Lung (tissue), 12 donors: ENCODE results near the gene RNF8. TPM values are rescaled to one million over a fixed set of nuclear protein-coding genes. Genes with fewer than 3 reads are reported as not detected.

ENCODE experiments used
- ATAC-seq: fragments of 200-7000 bp; cut with Tn5 transposase; one replicate; pipeline ENCODE4 v1.9.1; 2020; ENCODE audit warnings: moderate number of reproducible peaks; ENCODE audit not compliant: insufficient read depth, low FRiP score
- DNase-seq, 3 donors: peaks; one replicate each; pipeline ENCODE4 v3.0.0-alpha.2; 2013 to 2017
- H3K27ac ChIP-seq, 2 donors: one replicate each; pipeline ENCODE4 v1.5.1; 2013; ENCODE audit warnings: mild to moderate bottlenecking in 2 of 2, moderate library complexity in 2 of 2, control low read depth in 1 of 2, inconsistent platforms in 1 of 2, low read depth in 1 of 2, low read length in 1 of 2
- H3K27me3 ChIP-seq, 3 donors: one replicate each; pipeline ENCODE4 v1.5.1; 2013; ENCODE audit warnings: low read length in 2 of 3; ENCODE audit not compliant: control insufficient read depth in 3 of 3, insufficient read depth in 3 of 3
- H3K36me3 ChIP-seq, 4 donors: one replicate each; pipeline ENCODE4 v1.5.1; 2013; ENCODE audit warnings: low read length in 4 of 4, mild to moderate bottlenecking in 1 of 4, moderate library complexity in 1 of 4; ENCODE audit not compliant: control insufficient read depth in 4 of 4, insufficient read depth in 4 of 4
- H3K4me1 ChIP-seq, 5 donors: one replicate each; pipeline ENCODE4 v1.5.1; 2013; ENCODE audit warnings: low read length in 5 of 5, mild to moderate bottlenecking in 2 of 5, moderate library complexity in 1 of 5; ENCODE audit not compliant: control insufficient read depth in 5 of 5, insufficient read depth in 5 of 5
- H3K4me3 ChIP-seq: one replicate; pipeline ENCODE4 v1.5.1; 2013; ENCODE audit warnings: mild to moderate bottlenecking, control low read depth, moderate library complexity
- H3K9ac ChIP-seq, 2 donors: one replicate each; pipeline ENCODE4 v1.5.1; 2013; ENCODE audit warnings: low read length in 2 of 2, control low read depth in 1 of 2; ENCODE audit not compliant: insufficient read depth in 1 of 2
- H3K9me3 ChIP-seq, 4 donors: one replicate each; pipeline ENCODE4 v1.5.1; 2013; ENCODE audit warnings: low read length in 3 of 4, mild to moderate bottlenecking in 1 of 4, moderate library complexity in 1 of 4; ENCODE audit not compliant: control insufficient read depth in 4 of 4, insufficient read depth in 3 of 4
- WGBS, 2 donors: extraction: QIAGEN DNeasy Blood & Tissue Kit; methylation state at CpG; one replicate each; pipeline ENCODE4 v1.1.7; 2013; 5-methylcytosine and 5-hydroxymethylcytosine counted together
- polyA plus RNA-seq, 2 donors: library from polyadenylated mRNA; stranded (reverse); fragments of 200-250 nt; gene quantifications; one replicate each; pipeline ENCODE4 v1.2.1, GENCODE V29; 2013
- total RNA-seq, 2 donors: library from RNA; depleted of rRNA in 1 of 2; stranded (reverse); fragments of >200 nt in 1 of 2; gene quantifications; one replicate each; pipeline ENCODE4 v1.2.1, GENCODE V29; 2014 to 2021
- TF ChIP-seq, protein P1 (sequence below): IDR thresholded peaks from 2 replicates; pipeline ENCODE4 v1.5.1; 2012; ENCODE audit warnings: mild to moderate bottlenecking; ENCODE audit errors: control extremely low read depth, extremely low read depth
- donor health status: control.
- donor health status: control.
- donor health status: Bipolar disorder and iron deficiency.
- donor health status: healthy.
- donor health status: DM: yes; HTN: yes; CAD: no.

RNF8 gene
- total and polyA plus RNA-seq, 4 donors: 10.5 to 28.1 (median 12.7) TPM

GRCh38 chr6:37347670-37348111 is 6.1 kb upstream of the RNF8 start:
- Histone ChIP-seq H3K27me3 (no peaks in the 10 kb centered on the region), H3K36me3 (no peaks in the 10 kb centered on the region), H3K9ac (no peak overlapping the region), H3K4me3 (no peak overlapping the region), H3K4me1 (no peaks in the 10 kb centered on the region), H3K9me3 (no peaks in the 10 kb centered on the region), H3K27ac (no peak overlapping the region)
- TF ChIP-seq, protein P1, sequence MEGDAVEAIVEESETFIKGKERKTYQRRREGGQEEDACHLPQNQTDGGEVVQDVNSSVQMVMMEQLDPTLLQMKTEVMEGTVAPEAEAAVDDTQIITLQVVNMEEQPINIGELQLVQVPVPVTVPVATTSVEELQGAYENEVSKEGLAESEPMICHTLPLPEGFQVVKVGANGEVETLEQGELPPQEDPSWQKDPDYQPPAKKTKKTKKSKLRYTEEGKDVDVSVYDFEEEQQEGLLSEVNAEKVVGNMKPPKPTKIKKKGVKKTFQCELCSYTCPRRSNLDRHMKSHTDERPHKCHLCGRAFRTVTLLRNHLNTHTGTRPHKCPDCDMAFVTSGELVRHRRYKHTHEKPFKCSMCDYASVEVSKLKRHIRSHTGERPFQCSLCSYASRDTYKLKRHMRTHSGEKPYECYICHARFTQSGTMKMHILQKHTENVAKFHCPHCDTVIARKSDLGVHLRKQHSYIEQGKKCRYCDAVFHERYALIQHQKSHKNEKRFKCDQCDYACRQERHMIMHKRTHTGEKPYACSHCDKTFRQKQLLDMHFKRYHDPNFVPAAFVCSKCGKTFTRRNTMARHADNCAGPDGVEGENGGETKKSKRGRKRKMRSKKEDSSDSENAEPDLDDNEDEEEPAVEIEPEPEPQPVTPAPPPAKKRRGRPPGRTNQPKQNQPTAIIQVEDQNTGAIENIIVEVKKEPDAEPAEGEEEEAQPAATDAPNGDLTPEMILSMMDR: no peak
- 86 to 90% methylated on average over 4 of the region's 4 CpGs for WGBS, 2 donors
- ATAC-seq (no peak), DNase-seq (no peak)

- Histone ChIP-seq H3K4me3 (no peak overlapping the region), H3K9ac (no peak overlapping the region), H3K9me3 (no peaks in the 10 kb centered on the region), H3K36me3 (no peaks in the 10 kb centered on the region), H3K27ac (no peak overlapping the region), H3K27me3 (no peaks in the 10 kb centered on the region), H3K4me1 (peaks cover 0 to 13% (median 1%) of the 10 kb centered on the region in 5 donors)
- 94 to 97% methylated on average over 3 of the region's 3 CpGs for WGBS, 2 donors
- ATAC-seq: no peak
- DNase-seq: no peak
- TF ChIP-seq, protein P1: no peak
Observed at GRCh38 chr6:37351027-37351426, 2.8 kb upstream of the RNF8 start.

DNA sequence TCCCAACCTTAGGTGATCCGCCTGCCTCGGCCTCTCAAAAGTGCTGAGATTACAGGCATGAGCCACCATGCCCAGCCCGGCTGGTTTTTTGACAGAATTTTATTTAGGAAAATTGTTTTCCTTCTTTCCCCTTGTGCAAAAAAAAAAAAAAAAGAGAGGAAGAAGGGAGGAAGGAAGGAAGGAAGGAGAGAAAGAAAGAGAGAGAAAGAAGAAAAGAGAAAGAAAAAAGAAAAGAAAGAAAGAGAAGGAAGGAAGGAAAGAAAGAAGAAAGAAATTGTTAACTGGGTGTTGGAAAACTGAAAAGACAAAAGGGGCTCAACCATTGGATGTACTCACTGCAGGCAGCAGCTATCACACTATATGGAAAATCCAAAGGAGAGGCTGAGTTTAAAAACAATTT is 1.4 kb upstream of the RNF8 start:
- Histone ChIP-seq H3K4me3 (no peak overlapping the region), H3K36me3 (no peaks in the 10 kb centered on the region), H3K9ac (no peak overlapping the region), H3K4me1 (peaks cover 0 to 13% (median 3%) of the 10 kb centered on the region in 5 donors), H3K9me3 (no peaks in the 10 kb centered on the region), H3K27ac (no peak overlapping the region), H3K27me3 (no peaks in the 10 kb centered on the region)
- 95 to 97% methylated on average over 3 of the region's 3 CpGs for WGBS, 2 donors
- DNase-seq (no peak), ATAC-seq (no peak)
- TF ChIP-seq, protein P1: no peak
